Activated effector memory CD4-positive, alpha-beta T cell treated with Interleukin-2 at 50 U/mL for 16 hours (primary cell): ENCODE results near the gene TOMM40.
"Not testable (repeated sequence)": the region's sequence is repeated elsewhere in the genome, so short reads cannot be mapped to it uniquely, and the experiment has no call there.

ENCODE experiments used
- DNase-seq: peaks from one replicate; pipeline ENCODE4 v3.0.0-alpha.2; 2020

The TOMM40 gene

GRCh38 chr19:44891016-44891882 is at the start of gene TOMM40:
Gene TOMM40, plus strand, starts transcription at chr19:44891254. Its CDS starts 162 bp downstream, at chr19:44891416.
- DNase-seq, result peak; percentile 100

- DNase-seq, result no peak
Measured at GRCh38 chr19:44845286-44845611, 45.8 kb upstream of the TOMM40 start.

GRCh38 chr19:44845612-44846454 is 45.2 kb upstream of the TOMM40 start, which contains the start of gene NECTIN2:
Gene NECTIN2, plus strand, starts transcription at chr19:44846297. Its CDS starts 229 bp downstream, at chr19:44846526.
- DNase-seq, result peak; percentile 42

GRCh38 chr19:44846455-44847143 is 44.5 kb upstream of the TOMM40 start:
- DNase-seq, result no peak

GRCh38 chr19:44847144-44848035 is 43.7 kb upstream of the TOMM40 start:
- no peak for DNase-seq

- DNase-seq, result no peak
Measured at GRCh38 chr19:44848036-44848811, 42.8 kb upstream of the TOMM40 start.

GRCh38 chr19:44848812-44849447 is 42.1 kb upstream of the TOMM40 start:
- DNase-seq, result no peak

GRCh38 chr19:44850641-44851109 is 40.4 kb upstream of the TOMM40 start:
- no peak for DNase-seq

- DNase-seq, result no peak
Measured at GRCh38 chr19:44851427-44851826, 39.6 kb upstream of the TOMM40 start.

- DNase-seq, result no peak
Measured at GRCh38 chr19:44855606-44856005, 35.4 kb upstream of the TOMM40 start.

GRCh38 chr19:44856421-44857083 is 34.5 kb upstream of the TOMM40 start:
- DNase-seq, result no peak

GRCh38 chr19:44857837-44858236 is 33.2 kb upstream of the TOMM40 start:
- no peak for DNase-seq

- DNase-seq, result not testable (repeated sequence)
Measured at GRCh38 chr19:44861576-44861975, 29.5 kb upstream of the TOMM40 start.

- no peak for DNase-seq
Measured at GRCh38 chr19:44863990-44864389, 27.1 kb upstream of the TOMM40 start.

GRCh38 chr19:44865196-44865767 is 25.8 kb upstream of the TOMM40 start:
- DNase-seq, result no peak

GRCh38 chr19:44866664-44867063 is 24.4 kb upstream of the TOMM40 start:
- DNase-seq, result no peak

GRCh38 chr19:44867578-44867977 is 23.5 kb upstream of the TOMM40 start:
- no peak for DNase-seq

GRCh38 chr19:44869733-44870470 is 21.2 kb upstream of the TOMM40 start:
- DNase-seq, result no peak

- no peak for DNase-seq
Measured at GRCh38 chr19:44871809-44872208, 19.2 kb upstream of the TOMM40 start.
